Ovary (tissue), 9 donors: Measurements from ENCODE around the gene FLNA. TPM values are rescaled to one million over a fixed set of nuclear protein-coding genes. Genes with fewer than 3 reads are reported as not detected.
A peak's percentile ranks its signal among the peaks of the same experiment; 100 is the strongest.

Source experiments
- DNase-seq, 5 donors: peaks; one replicate each; pipeline ENCODE4 v3.0.0-alpha.2; 2019 to 2020
- H3K27ac ChIP-seq, 2 donors: fragments of 200-600 bp; one replicate each; pipeline versions ENCODE4 v1.5.1 to v1.8.0; 2019 to 2022
- H3K27me3 ChIP-seq: fragments of 200-600 bp; one replicate; pipeline ENCODE4 v1.8.0; 2022
- H3K36me3 ChIP-seq: fragments of 200-600 bp; sonication (generic); one replicate; pipeline ENCODE4 v1.5.1; 2019
- H3K4me1 ChIP-seq: one replicate; pipeline ENCODE4 v1.8.1; 2013; ENCODE audit warnings: mild to moderate bottlenecking, moderate library complexity; ENCODE audit not compliant: insufficient read depth
- H3K4me3 ChIP-seq: fragments of 200-600 bp; sonication (generic); one replicate; pipeline ENCODE4 v1.5.1; 2017
- H3K9me3 ChIP-seq, 2 donors: fragments of 200-600 bp in 1 of 2; sonication (generic) in 1 of 2; one replicate each; pipeline versions ENCODE4 v1.5.1 to v1.8.1; 2013 to 2019; ENCODE audit warnings: mild to moderate bottlenecking in 1 of 2, moderate library complexity in 1 of 2
- EP300 ChIP-seq: sonication (generic); formaldehyde crosslinking; IDR thresholded peaks from one replicate; pipeline ENCODE4 v1.6.1; 2017; ENCODE audit warnings: antibody characterized with exemption
- POLR2A ChIP-seq: fragments of 450-650 bp; IDR thresholded peaks from one replicate; pipeline ENCODE4 v1.6.1; 2017; ENCODE audit warnings: antibody characterized with exemption, mild to moderate bottlenecking, moderate library complexity
- WGBS, 3 donors: extraction: QIAGEN DNeasy Blood & Tissue Kit in 1 of 3; methylation state at CpG; one replicate each; pipeline versions ENCODE4 v1.1.5 to v1.1.7; 2013 to 2017; 5-methylcytosine and 5-hydroxymethylcytosine counted together
- intact Hi-C, 4 donors: fragments of 100-400 bp; cut with DNase I; formaldehyde crosslinking; loops; one replicate each; pipeline versions ENCODE4 v1.11.0 to v1.15.1; 2022 to 2023
- polyA plus RNA-seq, 2 donors: library from polyadenylated mRNA; stranded (reverse); fragments of 200-250 nt in 1 of 2; fragments of 350-450 nt in 1 of 2; fragmentation: Illumina TruSeq in 1 of 2; extraction: RNeasy Lipid Tissue Mini Kit (QIAGEN cat#74804) in 1 of 2; gene quantifications; one replicate each; pipeline ENCODE4 v1.2.3, GENCODE V29; 2013 to 2014
- total RNA-seq, 7 donors: library from RNA; depleted of rRNA in 2 of 7; stranded (reverse); fragments of >200 nt in 2 of 7; fragmentation: NEBNext Ultra II Directional in 3 of 7; extraction: Animal tissue kit (Norgen Biotek cat#: 25700) in 3 of 7; gene quantifications; one replicate each; pipeline versions ENCODE4 v1.1.0 to v1.2.4, GENCODE V29; 2016 to 2023
- TF ChIP-seq, protein P1 (sequence below), 3 donors: fragments of 450-650 bp in 2 of 3; fragments of 200-600 bp in 1 of 3; IDR thresholded peaks; one replicate each; pipeline versions ENCODE4 v1.5.1 to v1.8.0; 2016 to 2022; ENCODE audit warnings: antibody characterized with exemption in 3 of 3, mild to moderate bottlenecking in 1 of 3
- donor health status: DM: no; HTN: no; CAD: no; lungs with moderate emphysema.
- donor health status: DM: no; HTN: no; CAD: no.
- donor health status: Bipolar disorder and iron deficiency.
- donor health status: DM: yes; HTN: yes; CAD: no.
- donor health status: DM: no; HTN: no; CAD: no.
- donor health status: DM: yes; HTN: yes; CAD: no.

The FLNA gene
- total and polyA plus RNA-seq, 9 donors, result 327 to 2,249 (median 885) TPM

DNA sequence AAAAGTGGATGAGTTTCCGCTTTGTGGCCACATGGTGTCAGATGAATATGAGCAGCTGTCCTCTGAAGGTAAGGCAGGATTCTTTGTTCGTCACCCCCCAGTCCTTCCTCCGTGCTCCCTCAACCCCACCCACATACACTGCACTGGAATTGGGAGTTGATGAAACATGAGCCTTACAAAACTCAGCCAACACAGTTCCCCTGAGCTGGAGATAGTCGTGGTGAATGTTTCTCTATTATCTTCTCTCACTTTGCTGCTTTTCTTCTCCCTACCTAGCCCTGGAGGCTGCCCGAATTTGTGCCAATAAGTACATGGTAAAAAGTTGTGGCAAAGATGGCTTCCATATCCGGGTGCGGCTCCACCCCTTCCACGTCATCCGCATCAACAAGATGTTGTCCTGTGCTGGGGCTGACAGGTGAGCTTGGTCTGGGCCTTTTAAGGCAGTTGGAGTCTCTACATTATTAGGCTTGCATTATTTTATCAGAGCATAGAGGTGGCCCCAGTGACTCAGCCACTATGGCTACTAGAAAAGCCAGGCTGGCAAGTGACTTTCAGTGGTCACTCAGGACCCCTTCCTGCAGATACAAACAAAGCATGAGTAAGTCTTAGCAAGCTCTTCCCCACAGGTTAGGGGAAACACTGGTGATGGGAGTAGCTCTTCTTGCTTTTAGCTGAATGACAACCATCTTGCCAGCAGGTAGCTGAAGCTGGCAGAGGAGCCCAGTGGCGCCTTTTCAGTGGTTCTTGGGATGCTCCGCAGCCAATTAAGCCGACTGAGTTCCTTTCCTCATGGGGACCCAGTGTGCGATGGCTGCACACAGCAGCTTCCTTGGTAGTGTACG is 25.3 kb upstream of the FLNA start:
- H3K4me1 ChIP-seq, result no peaks in the 10 kb centered on the region
- no peak for DNase-seq
- H3K9me3 ChIP-seq, result no peaks in the 10 kb centered on the region
- no peaks in the 10 kb centered on the region for H3K27me3 ChIP-seq
- no peaks in the 10 kb centered on the region for H3K36me3 ChIP-seq
- intact Hi-C loops, result loop anchor here in 1 of 4 donors (5.0 kb wide), 1 partner anchor 133 kb away; no protein-coding TSS in a partner anchor
- TF ChIP-seq POLR2A (no peak), EP300 (no peak)
- TF ChIP-seq, protein P1, sequence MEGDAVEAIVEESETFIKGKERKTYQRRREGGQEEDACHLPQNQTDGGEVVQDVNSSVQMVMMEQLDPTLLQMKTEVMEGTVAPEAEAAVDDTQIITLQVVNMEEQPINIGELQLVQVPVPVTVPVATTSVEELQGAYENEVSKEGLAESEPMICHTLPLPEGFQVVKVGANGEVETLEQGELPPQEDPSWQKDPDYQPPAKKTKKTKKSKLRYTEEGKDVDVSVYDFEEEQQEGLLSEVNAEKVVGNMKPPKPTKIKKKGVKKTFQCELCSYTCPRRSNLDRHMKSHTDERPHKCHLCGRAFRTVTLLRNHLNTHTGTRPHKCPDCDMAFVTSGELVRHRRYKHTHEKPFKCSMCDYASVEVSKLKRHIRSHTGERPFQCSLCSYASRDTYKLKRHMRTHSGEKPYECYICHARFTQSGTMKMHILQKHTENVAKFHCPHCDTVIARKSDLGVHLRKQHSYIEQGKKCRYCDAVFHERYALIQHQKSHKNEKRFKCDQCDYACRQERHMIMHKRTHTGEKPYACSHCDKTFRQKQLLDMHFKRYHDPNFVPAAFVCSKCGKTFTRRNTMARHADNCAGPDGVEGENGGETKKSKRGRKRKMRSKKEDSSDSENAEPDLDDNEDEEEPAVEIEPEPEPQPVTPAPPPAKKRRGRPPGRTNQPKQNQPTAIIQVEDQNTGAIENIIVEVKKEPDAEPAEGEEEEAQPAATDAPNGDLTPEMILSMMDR (IDR thresholded peaks at IDR 0.05), result no peak
- H3K27ac ChIP-seq, result peak overlapping the region; percentile 81 to 96
- peak overlapping the region; percentile 84 for H3K4me3 ChIP-seq
- 52 to 57% (median 56%) methylated on average over 14 of the region's 14 CpGs for WGBS, 3 donors

DNA sequence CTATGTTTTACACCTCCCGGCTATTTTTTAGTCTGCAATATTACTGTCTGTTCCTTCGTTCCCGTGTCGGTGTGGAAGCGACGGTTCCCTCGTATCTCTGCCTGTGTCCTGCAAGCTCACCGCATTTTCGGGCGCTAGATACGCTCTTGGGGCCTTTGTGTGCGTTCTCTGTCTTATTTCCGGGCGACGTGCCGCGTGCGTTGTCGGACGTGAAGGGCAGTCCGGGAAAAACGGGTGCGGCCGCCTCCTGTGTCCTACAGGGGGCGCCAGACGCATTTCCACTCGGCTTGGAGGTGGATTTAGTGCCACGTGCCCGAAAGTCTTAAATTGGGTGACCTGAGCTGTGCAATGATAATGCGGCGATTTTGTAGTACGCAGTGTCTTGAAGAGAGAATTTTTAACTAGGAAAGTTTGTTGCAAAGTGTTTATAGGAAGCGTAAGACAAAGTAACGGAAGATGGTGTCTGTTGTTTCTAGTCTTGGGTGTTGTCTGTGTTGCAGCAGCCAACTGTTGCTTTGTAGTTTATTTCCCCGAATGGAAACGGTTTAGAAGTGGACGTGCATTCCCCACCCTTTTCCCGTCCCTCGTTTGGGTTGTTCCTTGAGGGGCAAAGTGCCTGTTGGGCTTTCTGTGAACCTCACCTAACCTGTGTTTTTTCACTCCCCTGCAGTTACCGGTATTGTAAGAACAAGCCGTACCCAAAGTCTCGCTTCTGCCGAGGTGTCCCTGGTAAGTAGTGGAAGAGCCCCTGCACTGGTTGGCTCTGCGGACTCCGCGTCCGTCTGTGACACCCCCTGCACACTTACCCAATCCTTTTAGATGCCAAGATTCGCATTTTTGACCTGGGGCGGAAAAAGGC is 24.5 kb upstream of the FLNA start:
- Histone ChIP-seq H3K4me1 (no peaks in the 10 kb centered on the region), H3K36me3 (no peaks in the 10 kb centered on the region), H3K9me3 (no peaks in the 10 kb centered on the region), H3K27ac (peak overlapping the region; percentile 81 to 96), H3K27me3 (no peaks in the 10 kb centered on the region), H3K4me3 (peak overlapping the region; percentile 84)
- TF ChIP-seq, protein P1 (IDR thresholded peaks at IDR 0.05), result peak; percentile 50 to 77 (median 51)
- TF ChIP-seq POLR2A (no peak), EP300 (no peak)
- intact Hi-C loops, result no loop called here
- WGBS, 3 donors, result 33 to 46% (median 45%) methylated on average over 49 of the region's 49 CpGs
- peak; percentile 77 to 90 (median 86) for DNase-seq

DNA sequence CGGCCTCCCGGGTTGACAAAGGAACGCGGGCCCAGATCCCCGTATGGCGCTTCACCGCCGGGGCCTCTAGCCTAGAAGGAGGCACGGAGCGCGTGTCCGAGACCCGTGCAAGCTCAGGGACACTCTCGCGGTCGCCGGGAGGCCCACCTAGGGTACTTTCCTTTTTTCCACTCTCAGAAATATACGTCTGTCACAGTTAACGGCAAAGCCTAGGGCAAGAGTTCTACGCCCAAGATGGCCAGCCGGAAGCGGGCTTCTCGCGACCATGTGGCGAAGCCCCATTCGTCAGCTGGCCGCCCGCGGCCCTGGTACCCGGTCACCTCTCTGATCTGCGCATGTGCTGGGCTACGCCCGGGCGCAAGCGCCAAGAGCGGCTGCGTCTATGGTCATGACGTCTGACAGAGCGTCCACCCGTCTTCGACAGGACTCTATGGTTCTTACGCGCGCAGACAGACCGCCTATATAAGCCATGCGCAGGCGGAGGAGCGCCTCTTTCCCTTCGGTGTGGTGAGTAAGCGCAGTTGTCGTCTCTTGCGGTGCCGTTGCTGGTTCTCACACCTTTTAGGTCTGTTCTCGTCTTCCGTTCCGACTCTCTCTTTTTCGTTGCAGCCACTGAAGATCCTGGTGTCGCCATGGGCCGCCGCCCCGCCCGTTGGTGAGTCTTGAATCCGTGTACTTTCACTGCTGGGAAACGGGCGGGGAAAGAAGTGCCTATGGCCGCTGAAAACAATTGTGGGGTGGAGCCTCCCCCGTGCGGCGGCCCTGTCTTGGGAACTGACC is 23.6 kb upstream of the FLNA start, which contains the start of gene RPL10:
RPL10 (plus strand) TSS at position 490 of the 780 bp plus-strand sequence; CDS start at position 633, 143 bp downstream.
- peak; percentile 45 for TF ChIP-seq EP300
- peak; percentile 90 for TF ChIP-seq POLR2A
- TF ChIP-seq, protein P1 (IDR thresholded peaks at IDR 0.05), result no peak
- intact Hi-C loops, result no loop called here

More for the DNA sequence above, 23.6 kb upstream of the FLNA start, which contains the start of gene RPL10:
- no peaks in the 10 kb centered on the region for H3K9me3 ChIP-seq
- no peaks in the 10 kb centered on the region for H3K36me3 ChIP-seq
- no peaks in the 10 kb centered on the region for H3K27me3 ChIP-seq
- no peaks in the 10 kb centered on the region for H3K4me1 ChIP-seq
- peak within 1 kb of the TSS; percentile 83 to 96 for H3K27ac ChIP-seq
- H3K4me3 ChIP-seq, result peak within 1 kb of the TSS; percentile 84
- peak; percentile 94 to 95 (median 94) for DNase-seq
- 34 to 44% (median 41%) methylated on average over 69 of the region's 69 CpGs for WGBS, 3 donors
